Bronchial epithelial cell (primary cell): ENCODE results near the gene MAP3K5. TPM values are rescaled to one million over a fixed set of nuclear protein-coding genes. Genes with fewer than 3 reads are reported as not detected.
"Not testable (repeated sequence)": the region's sequence is repeated elsewhere in the genome, so short reads cannot be mapped to it uniquely, and the experiment has no call there.

ENCODE experiments used
- DNase-seq: peaks from one replicate; pipeline ENCODE4 v3.0.0-alpha.2; 2010; ENCODE audit warnings: low read depth
- FAIRE-seq: peaks from 2 replicates; lab custom pipeline; 2011; peaks lifted over from hg19 to GRCh38; lab: Jason Lieb, UNC
- H3K27me3 ChIP-seq: 2 replicates; pipeline ENCODE4 v1.5.1; 2011; ENCODE audit warnings: low read length; ENCODE audit not compliant: control insufficient read depth, insufficient read depth
- H3K36me3 ChIP-seq: 2 replicates; pipeline ENCODE4 v1.5.1; 2011; ENCODE audit warnings: low read length; ENCODE audit not compliant: control insufficient read depth, insufficient read depth
- H3K4me3 ChIP-seq: 2 replicates; pipeline ENCODE4 v1.5.1; 2011; ENCODE audit warnings: mild to moderate bottlenecking, low read depth, low read length, control low read depth
- CTCF ChIP-seq: IDR thresholded peaks from 2 replicates; pipeline ENCODE4 v1.5.1; 2011; ENCODE audit warnings: mild to moderate bottlenecking, moderate library complexity, low read length, control low read depth, inconsistent platforms; ENCODE audit not compliant: insufficient read depth, severe bottlenecking
- total RNA-seq: library from RNA; depleted of rRNA; stranded (reverse); fragments of >200 nt; gene quantifications from 2 replicates; pipeline ENCODE4 v1.2.1, GENCODE V29; 2014

The MAP3K5 gene
- total RNA-seq, 1 donor from 2014 or later: 8.2 TPM

GRCh38 chr6:136763716-136764516 is 28.4 kb downstream of the MAP3K5 start:
- FAIRE-seq (no peak), DNase-seq (no peak)
- no peak for TF ChIP-seq CTCF

GRCh38 chr6:136763255-136763654 is 29.0 kb downstream of the MAP3K5 start:
- H3K4me3 ChIP-seq: no peak overlapping the region
- FAIRE-seq: no peak
- no peak for TF ChIP-seq CTCF
- H3K36me3 ChIP-seq: no peaks in the 10 kb centered on the region
- H3K27me3 ChIP-seq: no peaks in the 10 kb centered on the region
- no peak for DNase-seq

More at GRCh38 chr6:136763716-136764516, 28.4 kb downstream of the MAP3K5 start:
- Histone ChIP-seq H3K36me3 (no peaks in the 10 kb centered on the region), H3K27me3 (no peaks in the 10 kb centered on the region), H3K4me3 (no peak overlapping the region)

- Histone ChIP-seq H3K36me3 (no peaks in the 10 kb centered on the region), H3K27me3 (no peaks in the 10 kb centered on the region), H3K4me3 (no peak overlapping the region)
- FAIRE-seq (no peak), DNase-seq (no peak)
- no peak for TF ChIP-seq CTCF
These were observed 30.0 kb downstream of the MAP3K5 start for GRCh38 chr6:136762022-136762975.

- DNase-seq: no peak
- Histone ChIP-seq H3K4me3 (no peak overlapping the region), H3K36me3 (no peaks in the 10 kb centered on the region), H3K27me3 (no peaks in the 10 kb centered on the region)
- FAIRE-seq: no peak
- TF ChIP-seq CTCF: no peak
These were observed 30.9 kb downstream of the MAP3K5 start for GRCh38 chr6:136761227-136761922.

GRCh38 chr6:136760781-136761180 is 31.5 kb downstream of the MAP3K5 start:
- FAIRE-seq, DNase-seq, H3K36me3 ChIP-seq, H3K27me3 ChIP-seq, H3K4me3 ChIP-seq: not testable (repeated sequence)
